HG03575 (cell line): ENCODE results near the gene ZC3H14.
"Not testable (repeated sequence)": the region's sequence is repeated elsewhere in the genome, so short reads cannot be mapped to it uniquely, and the experiment has no call there.

Source experiments
- ATAC-seq: cut with Tn5 transposase; IDR thresholded peaks from one replicate; pipeline ENCODE4 v1.9.1; 2021; ENCODE audit not compliant: unreplicated experiment, insufficient number of reproducible peaks, low FRiP score; ENCODE audit errors: extremely low read depth

Gene ZC3H14, protein sequence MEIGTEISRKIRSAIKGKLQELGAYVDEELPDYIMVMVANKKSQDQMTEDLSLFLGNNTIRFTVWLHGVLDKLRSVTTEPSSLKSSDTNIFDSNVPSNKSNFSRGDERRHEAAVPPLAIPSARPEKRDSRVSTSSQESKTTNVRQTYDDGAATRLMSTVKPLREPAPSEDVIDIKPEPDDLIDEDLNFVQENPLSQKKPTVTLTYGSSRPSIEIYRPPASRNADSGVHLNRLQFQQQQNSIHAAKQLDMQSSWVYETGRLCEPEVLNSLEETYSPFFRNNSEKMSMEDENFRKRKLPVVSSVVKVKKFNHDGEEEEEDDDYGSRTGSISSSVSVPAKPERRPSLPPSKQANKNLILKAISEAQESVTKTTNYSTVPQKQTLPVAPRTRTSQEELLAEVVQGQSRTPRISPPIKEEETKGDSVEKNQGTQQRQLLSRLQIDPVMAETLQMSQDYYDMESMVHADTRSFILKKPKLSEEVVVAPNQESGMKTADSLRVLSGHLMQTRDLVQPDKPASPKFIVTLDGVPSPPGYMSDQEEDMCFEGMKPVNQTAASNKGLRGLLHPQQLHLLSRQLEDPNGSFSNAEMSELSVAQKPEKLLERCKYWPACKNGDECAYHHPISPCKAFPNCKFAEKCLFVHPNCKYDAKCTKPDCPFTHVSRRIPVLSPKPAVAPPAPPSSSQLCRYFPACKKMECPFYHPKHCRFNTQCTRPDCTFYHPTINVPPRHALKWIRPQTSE

DNA sequence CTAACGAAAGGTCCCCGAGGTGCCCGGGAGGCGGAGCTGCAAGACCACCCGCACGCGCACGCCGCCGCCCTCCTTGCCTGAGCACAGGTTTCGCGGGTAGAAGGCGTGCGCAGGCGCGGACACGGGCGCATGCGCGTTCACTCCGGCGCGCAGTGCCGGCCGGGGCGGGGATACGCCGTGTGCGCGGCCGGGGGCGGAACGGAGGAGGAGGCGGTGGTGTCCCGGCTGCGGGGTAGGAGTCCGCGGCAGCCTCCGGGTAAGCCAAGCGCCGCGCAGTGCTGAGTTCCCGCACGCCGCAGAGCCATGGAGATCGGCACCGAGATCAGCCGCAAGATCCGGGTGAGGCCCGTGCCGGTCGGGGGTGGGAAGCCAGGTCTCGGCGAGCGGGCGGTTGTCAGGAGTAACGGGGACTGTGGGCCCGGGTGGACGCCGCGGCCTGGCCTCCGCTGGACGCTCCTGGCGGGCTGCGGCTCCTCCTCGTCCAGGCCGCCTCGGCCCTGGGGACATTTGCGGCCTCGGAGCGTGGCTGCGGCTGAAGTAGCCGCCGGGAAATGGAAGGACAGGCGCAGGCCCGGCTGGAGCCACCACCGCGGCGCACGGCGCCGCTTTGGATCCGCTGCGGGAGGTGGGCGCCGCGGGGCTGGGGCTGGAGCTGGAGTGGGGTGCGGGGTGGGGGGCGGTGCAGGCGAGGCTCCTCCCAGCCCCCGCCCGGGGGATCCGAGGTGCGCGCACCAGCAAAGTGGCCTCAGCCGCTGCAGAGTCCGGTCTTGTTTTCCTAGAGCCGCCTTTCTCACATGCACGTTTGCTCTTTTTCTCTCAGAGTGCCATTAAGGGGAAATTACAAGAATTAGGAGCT, at the start of gene ZC3H14:
TSS of gene ZC3H14 (plus strand) at position 207 of the 856 bp plus-strand sequence. CDS start at position 304, 97 bp downstream.
- peak; percentile 64 for ATAC-seq

DNA sequence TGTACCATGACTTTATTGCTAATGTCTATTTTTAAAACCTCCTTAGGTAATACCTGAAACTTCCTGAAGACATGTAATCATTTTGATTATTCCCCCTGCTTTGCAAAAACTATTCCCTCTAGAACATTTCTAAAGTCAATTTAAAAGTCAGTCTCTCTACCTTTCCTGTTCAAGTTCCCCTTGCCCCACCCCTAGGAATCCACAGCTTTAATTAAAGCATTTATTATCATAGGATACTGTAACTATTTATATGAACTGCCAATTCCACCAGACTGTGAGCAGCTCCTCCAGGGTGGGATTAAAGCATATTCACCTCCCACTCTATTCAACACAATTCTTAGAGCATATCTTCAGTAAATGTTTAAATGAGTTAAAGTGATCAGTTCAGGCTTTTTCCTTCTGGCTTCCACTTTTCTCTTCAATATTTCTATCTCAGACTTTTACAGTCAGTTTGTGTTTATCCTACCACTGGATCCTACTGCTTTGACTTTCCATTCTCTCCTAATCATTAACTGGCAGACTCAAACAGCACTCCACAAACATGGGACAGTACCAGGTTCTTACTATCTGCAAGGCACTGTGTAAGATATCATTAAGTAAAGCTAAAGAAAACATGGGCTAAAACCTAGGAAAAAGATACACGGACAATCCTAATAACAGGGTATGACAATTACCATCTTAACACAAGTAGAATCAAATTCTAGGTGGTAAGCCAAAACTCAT, 47.2 kb upstream of the ZC3H14 start:
- ATAC-seq = no peak

DNA sequence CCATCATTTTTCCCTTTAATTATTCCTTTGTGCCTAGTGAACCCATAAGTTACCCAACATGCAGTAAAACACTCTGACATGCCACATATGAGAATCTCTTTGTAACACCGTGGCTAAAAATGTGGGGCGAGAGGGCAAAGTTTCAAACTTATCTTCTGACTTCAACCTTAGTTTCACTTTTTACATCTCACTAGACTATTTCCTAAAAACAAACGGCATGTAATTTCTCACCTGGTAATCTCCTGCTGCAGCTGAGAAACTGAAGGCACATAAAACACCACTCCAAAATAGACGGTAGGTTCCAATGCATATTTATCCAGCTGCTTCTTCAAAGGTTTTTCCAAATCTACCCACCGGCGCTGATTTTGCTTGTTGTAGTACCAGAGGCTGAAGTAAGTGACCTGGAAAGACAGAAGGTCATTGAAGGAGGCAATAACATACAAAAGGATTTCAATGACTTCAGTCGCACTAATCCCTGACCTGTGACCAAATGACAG, 45.9 kb upstream of the ZC3H14 start:
- no peak for ATAC-seq

DNA sequence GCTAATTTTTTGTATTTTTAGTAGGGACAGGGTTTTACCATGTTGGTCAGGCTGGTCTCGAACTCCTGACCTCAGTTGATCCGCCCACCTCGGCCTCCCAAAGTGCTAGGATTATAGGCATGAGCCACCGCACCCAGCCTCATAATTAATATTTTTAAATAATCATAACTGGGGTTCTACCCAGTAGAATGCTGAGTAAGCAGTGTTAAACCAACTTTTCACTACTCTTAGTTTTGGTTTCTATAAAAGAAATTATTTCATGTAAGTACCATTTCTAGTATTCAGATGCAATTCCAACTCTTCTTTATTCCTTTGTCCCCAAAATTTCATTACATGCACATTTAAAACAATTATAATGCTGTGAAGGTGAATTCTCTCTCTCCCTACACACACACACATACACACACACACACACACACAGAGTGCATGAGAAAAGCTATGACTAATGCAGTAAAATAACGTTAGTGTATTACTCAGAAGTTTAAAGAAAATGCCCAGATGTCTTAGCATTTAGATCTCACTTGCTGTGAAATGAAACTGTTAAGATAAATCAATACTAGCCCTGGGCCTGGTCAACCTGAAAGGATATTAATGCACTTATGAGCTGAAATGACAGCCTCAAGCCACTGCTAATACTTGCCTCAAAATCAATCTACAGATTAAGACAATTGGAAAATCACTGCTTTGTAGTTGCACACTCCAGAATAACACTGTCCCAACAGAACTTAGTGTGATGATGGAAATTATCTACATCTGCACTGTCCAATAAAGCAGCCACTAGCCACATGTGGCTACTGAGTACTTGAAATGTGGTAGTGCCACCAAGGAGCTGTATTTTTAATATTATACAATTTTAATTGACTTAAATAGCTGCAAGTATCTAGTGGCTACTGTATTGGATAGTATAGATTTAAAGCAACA, 44.0 kb upstream of the ZC3H14 start:
- no peak for ATAC-seq

DNA sequence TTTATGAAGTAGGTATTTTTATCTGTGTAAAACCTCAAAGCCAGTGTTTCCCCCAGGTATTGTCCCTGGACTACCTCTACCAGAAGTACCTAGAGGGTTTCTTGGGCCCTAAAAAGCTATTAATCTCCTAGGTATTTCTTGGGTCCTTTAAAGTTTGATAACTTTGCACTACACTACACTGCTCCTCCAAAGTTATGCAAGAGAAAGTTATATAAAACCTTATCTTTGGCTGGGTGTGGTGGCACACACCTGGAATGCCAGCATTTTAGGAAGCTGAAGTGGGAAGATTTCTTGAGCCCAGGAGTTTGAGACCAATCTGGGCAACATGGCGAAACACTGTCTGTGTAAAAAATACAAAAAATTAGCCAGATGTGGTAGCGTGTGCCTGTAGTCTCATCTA, 42.9 kb upstream of the ZC3H14 start:
- no peak for ATAC-seq

DNA sequence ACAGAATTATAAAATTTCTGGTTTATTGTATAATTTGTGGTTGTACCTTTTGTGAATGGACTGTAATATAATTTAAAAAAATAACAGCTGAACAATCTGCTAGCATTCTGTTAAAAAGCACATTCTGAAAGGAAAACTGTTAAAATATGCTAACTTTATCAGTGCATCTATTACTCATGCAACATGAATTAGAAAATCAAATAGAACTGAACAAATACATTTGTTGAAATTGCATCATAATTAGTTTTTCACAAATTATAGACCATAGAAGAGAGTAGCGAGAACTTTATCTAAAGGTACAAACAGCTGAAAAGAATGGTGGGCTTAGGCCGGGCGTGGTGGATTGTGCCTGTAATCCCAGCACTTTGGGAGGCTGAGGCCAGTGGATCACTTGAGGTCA, 41.0 kb upstream of the ZC3H14 start:
- ATAC-seq = no peak

DNA sequence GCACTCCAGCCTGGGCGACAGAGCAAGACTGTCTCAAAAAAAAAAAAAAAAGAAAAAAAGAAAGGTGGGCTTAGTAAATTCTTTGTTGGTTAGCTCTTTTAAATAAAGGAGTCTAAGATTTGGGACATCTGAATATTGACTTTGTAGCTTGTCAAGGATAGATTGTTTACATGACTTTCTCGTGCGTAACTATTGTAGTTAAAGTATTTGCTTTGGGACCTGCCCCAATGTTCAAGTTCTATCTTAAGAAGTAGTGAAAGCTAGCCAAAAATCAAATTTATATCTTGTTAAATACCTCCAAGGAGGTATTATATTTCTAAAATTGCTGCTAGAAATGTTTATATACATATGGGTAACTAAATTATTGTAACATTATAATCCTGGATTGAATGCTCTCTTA, 40.4 kb upstream of the ZC3H14 start:
- ATAC-seq = no peak

DNA sequence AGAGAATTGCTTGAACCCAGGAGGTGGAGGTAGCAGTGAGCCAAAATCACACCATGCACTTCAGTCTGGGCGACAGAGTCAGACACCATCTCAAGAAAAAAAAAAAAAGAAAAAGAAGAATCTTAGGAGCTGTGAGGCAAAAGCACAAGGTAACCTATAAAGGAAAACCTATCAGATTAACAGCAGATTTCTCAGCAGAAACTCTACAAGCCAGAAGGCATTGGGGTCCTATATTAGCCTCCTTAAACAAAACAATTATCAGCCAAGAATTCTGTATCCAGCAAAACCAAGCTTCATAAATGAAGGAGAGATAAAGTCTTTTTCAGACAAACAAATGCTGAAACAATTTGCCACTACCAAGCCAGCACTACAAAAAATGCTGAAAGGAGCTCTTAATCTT, 32.9 kb upstream of the ZC3H14 start:
- ATAC-seq = not testable (repeated sequence)

DNA sequence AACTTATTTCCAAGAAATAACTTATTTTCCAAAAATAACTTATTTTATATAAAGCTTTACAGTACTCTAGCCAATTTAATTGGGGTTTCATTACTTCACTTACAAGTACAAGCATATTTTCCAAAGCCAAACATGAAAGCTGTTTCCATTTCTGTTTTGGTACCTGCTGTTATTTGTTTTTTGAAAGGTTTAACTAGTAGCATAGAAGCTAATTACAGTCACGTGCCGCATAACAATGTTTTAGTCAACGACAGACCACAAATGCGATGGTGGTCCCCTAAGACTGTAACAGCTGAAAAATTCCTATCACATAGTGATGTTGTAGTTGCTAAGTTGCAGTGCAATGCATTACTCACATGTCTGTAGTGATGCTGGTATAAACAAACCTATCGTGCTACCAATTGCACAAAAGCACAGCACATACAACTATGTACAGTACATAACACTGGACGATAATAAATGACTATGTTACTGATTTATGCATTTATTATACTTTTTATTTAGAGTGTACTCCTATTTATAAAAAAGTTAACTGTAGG, 29.7 kb upstream of the ZC3H14 start:
- ATAC-seq = no peak

DNA sequence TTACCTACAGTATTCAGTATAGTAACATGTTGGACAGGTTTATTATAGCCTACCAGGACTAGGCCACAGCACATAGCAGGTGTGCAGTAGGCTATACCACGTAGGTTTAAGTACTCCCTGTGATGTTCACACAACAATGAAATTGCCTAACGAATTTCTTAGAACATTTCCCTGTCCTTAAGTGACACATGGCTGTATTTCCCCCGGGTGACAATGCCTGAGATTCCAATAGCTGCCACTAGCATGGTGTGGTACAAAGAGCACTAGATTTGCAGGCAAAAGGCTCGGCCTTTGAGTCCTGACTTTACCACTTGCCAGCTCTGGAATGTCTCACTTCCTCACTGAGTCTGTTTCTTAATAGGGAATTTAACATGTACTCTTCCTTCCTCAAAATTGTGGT, 27.7 kb upstream of the ZC3H14 start:
- no peak for ATAC-seq

DNA sequence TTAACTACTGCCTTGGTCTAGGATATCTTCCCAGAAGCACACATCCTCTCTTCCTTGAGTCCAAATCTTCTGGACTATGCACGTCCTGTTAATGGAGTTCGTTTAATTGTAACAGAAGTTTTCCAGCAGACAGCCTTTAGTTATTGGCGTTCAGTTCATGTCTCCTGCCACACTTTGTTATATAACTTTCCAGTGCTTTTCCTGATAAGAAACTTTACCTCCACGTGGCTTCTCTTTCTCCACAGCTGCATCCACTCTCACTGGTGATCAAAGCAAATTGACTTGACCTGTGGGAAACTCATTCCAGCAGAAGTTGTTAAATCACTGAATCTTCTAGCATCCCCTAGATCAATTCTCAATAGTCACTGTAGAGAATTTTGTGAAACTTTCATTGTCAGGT, 27.0 kb upstream of the ZC3H14 start:
- no peak for ATAC-seq

DNA sequence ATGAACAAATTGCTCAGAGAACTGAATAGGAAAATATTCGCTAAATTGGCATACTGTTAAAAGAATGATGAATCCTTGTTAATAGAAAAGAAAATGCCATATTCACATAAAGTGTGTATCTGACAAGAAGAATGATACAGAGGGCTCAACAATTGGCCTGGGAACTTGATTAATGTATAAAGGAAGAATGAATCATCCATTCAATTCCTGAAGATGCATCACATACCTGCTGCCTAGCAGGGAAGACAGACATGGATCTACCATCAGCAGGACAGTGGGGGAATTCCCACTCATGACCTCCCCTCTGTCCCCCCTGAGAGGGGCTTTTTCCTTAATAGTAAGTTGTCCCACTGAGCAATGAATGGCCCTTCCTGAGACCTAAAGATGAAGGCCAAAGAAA, 21.5 kb upstream of the ZC3H14 start:
- ATAC-seq = no peak

DNA sequence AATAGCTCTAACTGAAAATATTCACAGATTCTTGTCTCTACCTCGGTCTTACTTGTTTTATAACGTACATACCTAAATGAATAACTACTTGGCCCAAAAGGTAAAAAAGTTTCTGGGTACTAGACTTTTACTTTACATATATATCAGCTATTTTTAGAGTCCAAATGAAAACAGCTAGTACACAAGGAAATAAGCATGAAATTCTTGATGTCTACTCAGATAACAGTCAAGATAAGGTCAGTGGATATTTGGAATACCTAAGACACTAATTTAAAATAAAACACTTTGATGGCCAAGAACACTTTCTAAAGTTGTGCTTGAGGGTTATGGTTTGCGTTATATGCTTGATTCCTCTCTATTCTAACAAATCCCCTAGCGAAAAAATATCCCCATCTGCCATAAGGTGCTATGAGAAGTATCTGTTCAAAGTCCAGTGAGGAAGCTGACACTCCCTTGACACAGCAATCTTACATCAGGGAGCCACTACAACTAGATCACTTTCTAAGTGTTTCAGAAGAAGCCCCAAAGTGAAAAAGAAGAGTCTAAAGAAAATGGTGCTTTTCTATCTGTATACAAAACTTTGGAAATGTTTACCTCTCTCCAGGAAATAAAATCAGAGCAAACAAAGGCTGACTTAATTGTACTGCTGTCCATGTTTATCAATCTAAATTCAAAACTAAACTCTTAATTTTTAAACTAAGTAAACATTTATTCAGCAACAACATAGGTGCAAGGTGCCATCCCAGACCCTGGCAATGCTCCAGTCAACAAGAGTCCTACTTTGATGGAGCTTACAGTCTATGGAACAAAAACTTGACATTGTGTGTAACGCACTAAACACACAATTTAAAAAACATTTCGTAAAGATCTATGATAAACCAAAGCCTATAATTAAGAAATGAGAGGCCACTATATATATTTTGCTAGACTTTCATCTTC, 19.7 kb upstream of the ZC3H14 start:
- no peak for ATAC-seq

DNA sequence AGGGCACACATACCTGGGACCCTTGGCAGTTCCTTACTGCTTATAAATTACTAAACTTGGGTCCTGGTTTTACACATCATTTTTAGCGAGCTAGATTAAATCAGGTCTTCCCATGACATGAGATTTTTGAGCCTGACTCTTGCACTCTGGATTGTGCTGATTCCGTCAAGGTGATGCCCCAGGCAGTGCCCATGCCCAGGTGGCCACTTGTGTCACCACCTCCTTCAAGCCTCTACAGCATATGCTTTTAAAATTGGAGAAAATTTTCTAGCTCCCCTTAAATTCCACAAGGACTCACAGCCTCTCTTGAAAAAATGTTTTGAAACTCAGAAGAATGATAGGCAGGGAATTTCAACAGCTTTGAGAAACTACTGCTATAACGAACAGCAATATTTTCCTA, 17.6 kb upstream of the ZC3H14 start:
- no peak for ATAC-seq

DNA sequence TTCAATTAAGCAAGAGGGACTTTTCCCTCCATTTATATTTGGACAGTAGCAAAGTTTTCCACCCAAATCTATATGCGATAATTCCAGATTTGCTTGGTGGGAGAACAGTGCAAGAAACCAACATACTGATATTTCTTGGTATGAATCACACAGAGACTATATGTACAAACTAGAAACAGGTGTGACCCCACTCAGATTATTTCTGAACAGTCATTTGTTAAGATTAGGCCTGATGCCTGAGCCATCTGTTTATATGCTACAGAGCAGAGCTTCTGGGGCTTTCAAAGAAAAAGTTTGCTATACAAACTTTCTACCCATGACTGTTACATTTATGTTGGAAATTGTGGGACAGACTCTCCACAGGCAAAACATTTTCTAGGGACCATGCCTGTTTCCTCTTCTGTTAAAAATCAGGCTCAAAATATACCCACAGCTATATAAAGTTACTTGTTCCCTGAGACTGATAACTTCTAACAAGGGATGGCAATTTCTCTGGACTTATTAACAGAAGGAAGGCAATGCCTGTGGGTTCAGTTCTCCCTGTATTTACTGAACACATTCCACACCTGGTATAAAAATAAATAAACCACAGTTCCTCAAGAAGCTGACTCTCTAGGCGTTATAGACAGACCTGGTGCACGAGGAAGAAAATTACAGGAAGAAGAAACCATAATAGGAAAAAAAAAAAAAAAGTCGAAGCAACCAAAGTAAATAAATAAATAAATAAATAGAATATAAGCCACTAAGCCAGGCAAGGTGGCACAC, 16.0 kb upstream of the ZC3H14 start:
- ATAC-seq = no peak

DNA sequence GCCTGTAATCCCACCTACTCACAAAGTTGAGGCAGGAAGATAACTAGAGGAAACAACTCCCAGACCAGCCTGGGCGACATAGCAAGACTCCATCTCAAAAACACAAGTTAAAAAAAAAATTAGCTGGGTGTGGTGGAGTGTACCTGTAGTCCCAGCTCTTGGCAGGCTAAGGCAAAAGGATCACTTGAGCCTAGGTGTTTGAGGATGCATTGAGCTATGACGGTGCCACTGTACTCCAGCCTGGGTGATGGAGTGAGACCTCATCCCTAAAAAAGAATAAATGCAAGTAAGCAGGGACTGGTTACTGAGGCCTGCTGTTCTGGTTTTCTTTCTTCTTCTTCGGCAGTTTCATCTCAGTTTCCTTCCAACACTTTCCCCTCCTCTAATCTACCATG, 15.5 kb upstream of the ZC3H14 start:
- ATAC-seq = no peak
